ENCODE data around the gene TRIP10.

- TF ChIP-seq CTCF (IDR thresholded peaks at IDR 0.05), result no peak
- no peak for TF ChIP-seq POLR2A (IDR thresholded peaks at IDR 0.05)
- no peak for TF ChIP-seq EP300 (IDR thresholded peaks at IDR 0.05)
Observed at GRCh38 chr19:6800991-6801484, 61.6 kb downstream of the TRIP10 start.

All from ovary (tissue), 3 donors.